Stomach smooth muscle (tissue), 2 donors: ENCODE measurements around the gene LTBP4.
"Not testable (repeated sequence)": the region's sequence is repeated elsewhere in the genome, so short reads cannot be mapped to it uniquely, and the experiment has no call there.

Source experiments
- H3K27ac ChIP-seq: one replicate; pipeline ENCODE4 v1.7.0; 2013; ENCODE audit warnings: mild to moderate bottlenecking, low read length, inconsistent platforms
- H3K27me3 ChIP-seq, 2 donors: one replicate each; pipeline ENCODE4 v1.7.0; 2013; ENCODE audit warnings: low read length in 2 of 2; ENCODE audit not compliant: insufficient read depth in 2 of 2, control insufficient read depth in 1 of 2
- H3K36me3 ChIP-seq, 2 donors: one replicate each; pipeline ENCODE4 v1.7.0; 2013; ENCODE audit warnings: low read length in 2 of 2; ENCODE audit not compliant: control insufficient read depth in 2 of 2, insufficient read depth in 2 of 2
- H3K4me1 ChIP-seq: one replicate; pipeline ENCODE4 v1.7.0; 2013; ENCODE audit warnings: low read length; ENCODE audit not compliant: control insufficient read depth, insufficient read depth
- H3K4me3 ChIP-seq, 2 donors: one replicate each; pipeline ENCODE4 v1.7.0; 2013; ENCODE audit warnings: low read length in 2 of 2
- H3K9ac ChIP-seq, 2 donors: one replicate each; pipeline ENCODE4 v1.7.0; 2013; ENCODE audit warnings: low read length in 2 of 2, mild to moderate bottlenecking in 1 of 2
- H3K9me3 ChIP-seq, 2 donors: one replicate each; pipeline ENCODE4 v1.7.0; 2013; ENCODE audit warnings: low read length in 2 of 2; ENCODE audit not compliant: control insufficient read depth in 2 of 2
- donor health status: healthy.
- donor health status: Pancreatic carcinoma.

LTBP4 gene

GRCh38 chr19:40601134-40601974, at the start of gene LTBP4:
Gene LTBP4 (plus strand): TSS chr19:40601369. CDS start chr19:40601388, 19 bp downstream.
- Histone ChIP-seq H3K4me1 (peaks cover 72% of the 10 kb centered on the region), H3K9ac (peak within 1 kb of the TSS; percentile 64 to 68), H3K9me3 (no peaks in the 10 kb centered on the region), H3K4me3 (peak within 1 kb of the TSS; percentile 77 to 81), H3K27ac (peak within 1 kb of the TSS; percentile 53), H3K27me3 (peaks cover 15 to 36% of the 10 kb centered on the region in 2 donors), H3K36me3 (no peaks in the 10 kb centered on the region)

GRCh38 chr19:40552848-40553247, 48.3 kb upstream of the LTBP4 start:
- no peak overlapping the region for H3K9ac ChIP-seq
- H3K36me3 ChIP-seq = peaks cover 0 to 2% of the 10 kb centered on the region in 2 donors
- no peak overlapping the region for H3K4me3 ChIP-seq
- peaks cover 11 to 16% of the 10 kb centered on the region in 2 donors for H3K27me3 ChIP-seq
- H3K9me3 ChIP-seq = no peaks in the 10 kb centered on the region
- H3K27ac ChIP-seq = no peak overlapping the region
- H3K4me1 ChIP-seq = no peaks in the 10 kb centered on the region

- H3K4me3 ChIP-seq = no peak overlapping the region
- H3K4me1 ChIP-seq = no peaks in the 10 kb centered on the region
- H3K27me3 ChIP-seq = peaks cover 10 to 13% of the 10 kb centered on the region in 2 donors
- peaks cover 0 to 2% of the 10 kb centered on the region in 2 donors for H3K36me3 ChIP-seq
- H3K9me3 ChIP-seq = no peaks in the 10 kb centered on the region
- H3K9ac ChIP-seq = no peak overlapping the region
- no peak overlapping the region for H3K27ac ChIP-seq
Measured at GRCh38 chr19:40553885-40554857, 47.0 kb upstream of the LTBP4 start.

GRCh38 chr19:40555978-40556689, 45.0 kb upstream of the LTBP4 start:
- H3K36me3 ChIP-seq = no peaks in the 10 kb centered on the region
- no peak overlapping the region for H3K4me3 ChIP-seq
- H3K9me3 ChIP-seq = no peaks in the 10 kb centered on the region
- H3K4me1 ChIP-seq = no peaks in the 10 kb centered on the region
- H3K27me3 ChIP-seq = peaks cover 6 to 12% of the 10 kb centered on the region in 2 donors
- H3K27ac ChIP-seq = no peak overlapping the region
- no peak overlapping the region for H3K9ac ChIP-seq

- H3K27ac ChIP-seq = no peak overlapping the region
- peaks cover 4 to 12% of the 10 kb centered on the region in 2 donors for H3K27me3 ChIP-seq
- H3K4me1 ChIP-seq = no peaks in the 10 kb centered on the region
- H3K9ac ChIP-seq = no peak overlapping the region
- H3K36me3 ChIP-seq = no peaks in the 10 kb centered on the region
- no peak overlapping the region for H3K4me3 ChIP-seq
- H3K9me3 ChIP-seq = no peaks in the 10 kb centered on the region
Measured at GRCh38 chr19:40556953-40557530, 44.1 kb upstream of the LTBP4 start.

- Histone ChIP-seq H3K4me1 (no peaks in the 10 kb centered on the region), H3K4me3 (no peak overlapping the region), H3K27ac (no peak overlapping the region), H3K27me3 (no peaks in the 10 kb centered on the region), H3K9ac (no peak overlapping the region), H3K36me3 (no peaks in the 10 kb centered on the region), H3K9me3 (no peaks in the 10 kb centered on the region)
Measured at GRCh38 chr19:40559394-40559793, 41.8 kb upstream of the LTBP4 start.

- Histone ChIP-seq H3K9ac (no peak overlapping the region), H3K36me3 (no peaks in the 10 kb centered on the region), H3K27me3 (peaks cover 0 to under 1% of the 10 kb centered on the region in 2 donors)
Measured at GRCh38 chr19:40560092-40560507, 41.1 kb upstream of the LTBP4 start.

GRCh38 chr19:40561947-40562346, 39.2 kb upstream of the LTBP4 start:
- Histone ChIP-seq H3K9ac (no peak overlapping the region), H3K27ac (no peak overlapping the region), H3K4me3 (no peak overlapping the region), H3K36me3 (no peaks in the 10 kb centered on the region), H3K27me3 (peaks cover 12 to 13% of the 10 kb centered on the region in 2 donors), H3K9me3 (no peaks in the 10 kb centered on the region), H3K4me1 (no peaks in the 10 kb centered on the region)

More at GRCh38 chr19:40560092-40560507, 41.1 kb upstream of the LTBP4 start:
- no peaks in the 10 kb centered on the region for H3K4me1 ChIP-seq
- H3K4me3 ChIP-seq = no peak overlapping the region
- H3K9me3 ChIP-seq = no peaks in the 10 kb centered on the region
- no peak overlapping the region for H3K27ac ChIP-seq

- H3K9me3 ChIP-seq, H3K36me3 ChIP-seq: not testable (repeated sequence)
- peaks cover 22 to 27% of the 10 kb centered on the region in 2 donors for H3K27me3 ChIP-seq
Measured at GRCh38 chr19:40564535-40564934, 36.6 kb upstream of the LTBP4 start.

GRCh38 chr19:40565355-40565754, 35.8 kb upstream of the LTBP4 start:
- Histone ChIP-seq H3K36me3 (no peaks in the 10 kb centered on the region), H3K4me3 (no peak overlapping the region), H3K9ac (no peak overlapping the region), H3K27me3 (peaks cover 22 to 27% of the 10 kb centered on the region in 2 donors), H3K27ac (no peak overlapping the region), H3K9me3 (no peaks in the 10 kb centered on the region), H3K4me1 (peaks cover 14% of the 10 kb centered on the region)

More at GRCh38 chr19:40564535-40564934, 36.6 kb upstream of the LTBP4 start:
- H3K4me1 ChIP-seq, H3K4me3 ChIP-seq, H3K9ac ChIP-seq, H3K27ac ChIP-seq: not testable (repeated sequence)
